Right renal pelvis (tissue), 4 donors: ENCODE results near the gene SMARCA2. TPM values are rescaled to one million over a fixed set of nuclear protein-coding genes. Genes with fewer than 3 reads are reported as not detected.

Experiments
- DNase-seq, 4 donors: peaks; one replicate each; pipeline ENCODE4 v3.0.0-alpha.2; 2013; ENCODE audit warnings: low read depth in 4 of 4, low spot score in 3 of 4, missing footprints in 1 of 4
- polyA plus RNA-seq, 4 donors: library from polyadenylated mRNA; unstranded; fragments of 120-200 nt; gene quantifications; one replicate each; pipeline ENCODE4 v1.2.1, GENCODE V29; 2013; ENCODE audit not compliant: insufficient read length in 4 of 4

The SMARCA2 gene
- polyA plus RNA-seq, 4 donors = 105 to 151 (median 134) TPM

GRCh38 chr9:2198956-2199635 is 183.9 kb downstream of the SMARCA2 start:
- no peak for DNase-seq

DNA sequence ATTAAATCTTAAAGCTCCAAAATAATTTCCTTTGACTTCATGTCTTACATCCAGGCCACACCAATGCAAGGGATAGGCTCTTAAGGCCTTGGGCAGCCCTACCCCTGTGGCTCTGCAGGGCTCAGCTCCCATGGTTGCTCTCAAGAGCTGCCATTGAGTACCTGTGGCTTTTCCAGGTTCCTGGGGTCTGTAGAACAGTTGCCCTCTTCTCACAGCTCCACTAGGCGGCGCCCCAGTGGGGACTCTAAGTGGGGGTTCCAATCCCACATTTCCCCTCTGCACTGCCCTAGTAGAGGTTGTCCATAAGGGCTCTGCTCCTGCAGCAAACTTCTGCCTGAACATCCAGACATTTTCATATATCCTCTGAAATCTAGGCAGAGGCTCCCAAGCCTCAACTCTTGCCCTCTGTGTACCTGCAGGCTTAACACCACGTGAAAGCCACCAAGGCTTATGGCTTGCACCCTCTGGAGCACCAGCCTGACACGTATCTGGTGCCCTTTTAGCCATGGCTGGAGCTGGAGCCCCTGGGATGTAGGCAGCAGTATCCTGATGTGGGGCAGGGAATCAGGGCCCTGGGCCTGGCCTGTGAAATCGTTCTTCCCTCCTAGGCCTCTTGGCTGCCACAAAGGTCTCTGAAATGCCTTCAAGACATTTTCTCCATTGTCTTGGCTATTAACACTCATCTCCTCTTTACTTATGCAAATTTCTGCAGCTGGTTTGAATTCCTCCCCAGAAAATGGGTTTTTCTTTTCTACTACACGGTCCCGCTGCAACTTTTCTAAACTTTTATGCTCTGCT is 185.1 kb downstream of the SMARCA2 start:
- no peak for DNase-seq

DNA sequence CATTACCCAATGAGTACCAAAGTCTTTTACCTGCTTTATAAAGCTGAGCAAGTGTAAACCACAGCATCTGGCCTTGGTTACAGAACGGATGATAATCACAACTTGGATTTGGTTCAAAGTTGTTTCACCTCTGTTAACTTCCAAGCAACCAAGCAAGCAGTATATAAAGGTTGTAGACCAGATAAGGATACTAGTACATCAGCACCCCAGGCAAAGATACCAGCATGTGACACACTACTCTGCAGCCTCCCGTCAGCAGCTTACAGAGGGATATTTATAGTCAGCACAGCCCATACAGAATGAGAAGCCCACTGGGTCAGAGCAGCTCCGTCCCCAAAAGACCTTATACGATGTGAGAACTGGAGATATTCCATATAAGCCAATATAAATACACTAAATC is 193.3 kb downstream of the SMARCA2 start:
- no peak for DNase-seq

GRCh38 chr9:2208991-2209390 is 193.8 kb downstream of the SMARCA2 start:
- DNase-seq = no peak

DNA sequence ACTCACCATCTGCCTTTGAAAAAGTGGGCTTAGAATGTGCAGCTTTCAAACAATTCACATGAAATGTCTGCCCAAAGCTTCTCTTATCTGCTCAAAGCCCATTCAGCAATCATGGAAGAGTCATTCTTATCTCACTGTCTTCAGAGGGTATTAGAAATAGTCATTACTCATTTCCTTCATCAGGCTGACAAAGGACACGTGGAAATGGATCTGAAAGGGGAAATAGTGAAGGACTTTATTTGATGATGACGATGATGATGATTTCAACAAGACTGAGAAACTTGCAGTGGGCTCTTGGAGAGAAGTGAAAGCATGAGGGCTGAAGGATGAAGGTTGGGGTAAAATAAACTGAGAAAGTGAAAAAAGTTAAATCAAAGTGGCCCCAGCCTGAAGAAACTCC is 194.3 kb downstream of the SMARCA2 start:
- DNase-seq = no peak

DNA sequence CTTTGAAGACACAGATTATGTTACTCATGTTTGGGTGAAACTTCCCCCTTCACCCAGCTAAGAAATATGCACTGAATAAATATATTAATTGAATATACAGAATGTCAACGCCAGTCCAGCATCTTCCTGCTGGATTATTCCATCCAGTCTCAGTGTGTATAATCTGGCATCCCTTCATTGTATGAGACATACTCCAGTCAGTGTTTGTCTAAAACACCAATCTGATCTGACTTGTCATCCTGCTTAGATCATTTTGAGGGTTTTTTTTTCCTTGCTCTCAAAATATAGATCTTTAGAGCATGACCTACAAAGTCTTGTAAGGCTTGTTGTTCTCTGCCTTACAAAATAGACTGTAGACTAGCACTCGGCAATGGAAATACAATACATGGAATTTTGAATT is 195.1 kb downstream of the SMARCA2 start:
- no peak for DNase-seq

DNA sequence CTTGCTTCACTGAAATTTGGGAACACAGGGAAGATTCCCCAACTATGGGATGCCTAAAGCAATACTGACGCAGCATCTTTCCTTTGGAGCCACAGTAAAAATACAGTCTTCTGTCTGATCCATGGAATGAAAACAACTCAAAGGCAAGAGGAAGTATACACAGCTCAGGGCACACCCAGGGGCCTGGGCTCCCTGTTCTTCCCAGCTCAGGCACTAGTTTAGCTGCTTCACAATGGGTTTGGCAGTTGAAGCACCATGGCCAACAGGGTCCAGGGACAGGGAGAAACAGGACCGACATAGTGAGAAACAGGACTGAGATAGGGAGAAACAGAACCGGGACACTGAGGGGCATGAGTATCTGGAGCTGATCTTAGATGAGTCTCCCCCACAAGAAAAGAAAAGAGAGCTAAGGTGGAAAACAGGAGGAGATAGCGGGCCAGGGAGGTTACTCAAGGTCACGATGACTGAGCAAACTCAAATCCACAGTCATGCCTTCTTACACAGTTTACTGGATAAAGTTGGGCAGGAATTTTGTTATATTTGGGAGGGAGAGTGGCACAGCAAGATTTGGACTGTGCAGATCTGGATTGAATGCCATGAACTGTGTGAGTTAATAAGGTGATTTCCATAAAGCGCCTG is 198.8 kb downstream of the SMARCA2 start:
- no peak for DNase-seq

- no peak for DNase-seq
These were observed 199.6 kb downstream of the SMARCA2 start for GRCh38 chr9:2214707-2215106.

GRCh38 chr9:2215921-2216441 is 200.8 kb downstream of the SMARCA2 start:
- DNase-seq = no peak

DNA sequence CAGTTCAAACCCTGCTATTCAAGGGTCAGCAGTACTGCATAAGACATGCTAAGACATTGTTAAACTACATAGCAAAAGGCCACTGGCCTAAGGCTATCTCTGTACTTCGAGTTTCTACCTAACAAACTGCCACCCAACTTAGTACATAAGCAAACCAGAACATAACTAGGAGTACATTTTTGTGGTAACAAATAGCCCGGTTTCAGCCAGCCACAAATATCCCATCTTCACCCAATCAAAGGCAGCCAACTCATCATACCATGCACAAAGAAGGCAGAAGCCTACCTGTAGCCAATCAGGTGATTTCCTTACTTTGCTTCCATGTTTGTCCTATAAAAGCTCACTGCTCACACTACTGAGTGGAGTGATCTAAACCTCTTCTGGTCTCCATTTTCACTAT is 201.4 kb downstream of the SMARCA2 start:
- no peak for DNase-seq

DNA sequence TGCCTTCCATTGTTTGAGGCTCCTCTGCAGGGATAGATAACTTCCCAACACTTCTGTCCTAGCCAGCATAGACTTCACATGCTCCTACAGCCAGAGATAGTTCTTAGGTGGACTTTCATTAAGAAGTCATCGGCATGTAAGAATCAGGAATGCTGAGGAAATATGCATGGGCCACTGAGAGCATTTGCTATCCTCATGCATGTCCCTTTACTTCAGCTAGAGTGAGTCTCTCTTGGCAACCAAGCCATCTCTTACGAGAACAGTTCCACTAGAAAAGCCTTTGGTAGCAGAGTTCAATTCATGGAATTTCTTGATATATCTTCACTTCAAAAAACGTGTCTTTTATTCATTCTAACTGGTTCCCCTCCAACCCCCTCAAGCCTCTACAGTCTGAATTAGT is 202.4 kb downstream of the SMARCA2 start:
- DNase-seq = no peak

GRCh38 chr9:2220036-2220435 is 204.9 kb downstream of the SMARCA2 start:
- DNase-seq = no peak

DNA sequence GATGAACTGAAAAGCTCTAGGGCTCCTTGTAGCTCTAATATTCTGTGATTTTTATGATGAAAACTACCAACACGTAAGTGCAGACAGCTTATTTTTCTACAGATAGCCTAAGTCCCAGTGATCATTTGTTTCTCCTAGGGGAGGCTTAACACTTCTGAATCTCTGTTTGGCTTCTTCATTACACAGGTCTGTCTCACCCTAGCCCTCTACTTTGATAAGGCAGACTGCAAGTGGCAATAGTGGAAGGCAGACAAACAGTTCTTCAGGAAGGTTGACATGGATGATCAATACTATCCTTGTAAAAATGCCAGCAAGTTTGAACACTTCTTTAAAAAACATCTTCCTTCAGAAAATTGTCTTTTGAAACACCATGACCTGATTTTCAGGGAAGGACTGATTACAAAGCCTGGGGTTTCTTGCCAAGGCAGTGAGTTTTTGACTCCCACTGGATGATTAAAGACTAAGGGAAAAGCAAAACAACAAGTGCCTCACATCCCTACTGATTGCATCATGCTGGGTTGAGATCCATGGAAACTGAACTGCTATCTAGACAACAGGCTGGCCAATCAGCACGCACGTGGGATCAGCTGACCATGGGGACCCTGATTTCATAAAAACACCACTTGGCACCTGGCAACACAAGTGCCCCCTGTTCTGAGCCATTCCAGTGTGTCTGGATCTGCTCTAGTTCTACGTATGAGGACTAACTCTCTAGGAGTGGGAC is 212.2 kb downstream of the SMARCA2 start:
- DNase-seq = no peak

DNA sequence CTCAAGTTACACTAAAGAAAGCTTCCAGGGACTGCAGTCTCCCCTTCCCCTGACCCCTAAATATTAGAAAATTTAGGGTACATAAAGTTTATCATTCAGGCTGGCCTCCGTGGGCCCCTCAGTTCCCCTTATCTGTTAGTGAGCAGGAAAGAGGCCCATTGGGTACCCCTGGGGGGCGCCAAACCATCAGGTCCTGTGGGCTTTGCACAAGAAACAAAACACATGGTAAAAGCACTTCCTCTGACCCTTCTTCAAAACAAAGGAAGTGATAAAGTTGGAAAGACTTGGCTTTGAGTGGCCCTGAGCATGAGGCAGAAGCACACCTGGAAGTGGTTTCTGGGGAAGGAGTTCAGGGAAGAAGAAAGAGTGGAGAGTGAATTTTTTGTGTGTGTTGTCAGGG is 213.0 kb downstream of the SMARCA2 start:
- DNase-seq = no peak

GRCh38 chr9:2228641-2229040 is 213.5 kb downstream of the SMARCA2 start:
- DNase-seq = no peak

DNA sequence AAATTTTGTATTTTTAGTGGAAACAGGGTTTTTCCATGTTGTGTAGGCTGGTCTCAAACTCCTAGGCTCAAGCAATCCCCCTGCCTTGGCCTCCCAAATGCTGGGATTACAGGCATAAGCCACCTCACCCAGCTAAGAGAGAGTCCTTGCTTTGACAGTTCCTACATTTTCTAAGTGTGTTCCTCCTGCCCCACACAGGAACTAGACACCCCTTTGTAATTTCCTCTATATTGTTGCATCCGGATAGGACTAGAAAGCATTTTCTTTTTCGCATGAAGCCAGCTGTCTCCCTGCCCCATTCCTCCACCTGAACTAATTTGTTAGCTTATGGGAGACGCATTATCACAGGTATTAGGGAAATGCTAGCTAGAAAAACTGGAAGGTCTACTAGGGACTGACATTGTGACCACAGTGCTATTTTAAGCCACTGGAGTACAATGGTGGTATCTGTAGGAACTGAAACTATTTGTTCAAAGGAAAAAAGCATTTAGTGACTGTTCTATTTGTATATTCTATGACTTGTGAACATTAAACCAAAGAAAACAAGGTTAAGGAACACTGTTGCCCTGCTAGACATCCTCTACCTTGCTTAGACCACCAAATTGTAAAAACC is 214.1 kb downstream of the SMARCA2 start:
- DNase-seq = no peak

DNA sequence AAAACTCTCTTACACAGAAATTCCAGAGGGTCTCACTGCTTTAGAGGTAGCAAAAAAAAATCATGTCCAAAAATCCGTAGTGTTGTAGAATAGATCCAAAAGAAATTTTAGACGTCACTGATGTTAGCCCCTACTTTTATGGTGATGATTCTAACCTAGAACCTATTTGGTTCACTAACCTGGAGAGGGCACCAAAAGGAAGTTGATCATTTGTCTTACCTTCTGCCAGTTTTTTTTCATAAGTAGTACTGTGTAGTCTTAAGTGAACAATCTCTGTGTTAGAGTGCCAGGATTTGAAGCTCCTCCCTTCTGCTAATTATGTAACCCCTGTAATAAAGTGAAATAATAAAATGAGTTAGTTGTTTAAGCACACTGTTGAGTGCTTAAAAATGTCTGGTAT is 215.2 kb downstream of the SMARCA2 start:
- DNase-seq = no peak

- no peak for DNase-seq
These were observed 216.0 kb downstream of the SMARCA2 start for GRCh38 chr9:2231101-2231500.

- no peak for DNase-seq
These were observed 216.7 kb downstream of the SMARCA2 start for GRCh38 chr9:2231829-2232228.

- no peak for DNase-seq
These were observed 218.1 kb downstream of the SMARCA2 start for GRCh38 chr9:2233274-2233673.
